Gastroesophageal sphincter (tissue), 4 donors: ENCODE measurements around the gene IL31RA. TPM values are rescaled to one million over a fixed set of nuclear protein-coding genes. Genes with fewer than 3 reads are reported as not detected.

ENCODE experiments used
- ATAC-seq: fragments of 150-250 bp; one replicate; pipeline ENCODE4 v1.9.1; 2016; ENCODE audit warnings: mild to moderate bottlenecking, moderate library complexity
- H3K27ac ChIP-seq, 4 donors: fragments of 200-600 bp; sonication (generic) in 3 of 4; 1 replicate in 3 of 4; 2 replicates in 1 of 4; pipeline ENCODE4 v1.5.1; 2016 to 2019
- H3K27me3 ChIP-seq: fragments of 200-600 bp; sonication (generic); one replicate; pipeline ENCODE4 v1.5.1; 2019
- H3K36me3 ChIP-seq, 2 donors: fragments of 200-600 bp; sonication (generic); one replicate each; pipeline ENCODE4 v1.5.1; 2019; ENCODE audit warnings: control low read depth in 1 of 2
- H3K4me1 ChIP-seq, 3 donors: fragments of 200-600 bp; sonication (generic); 1 replicate in 2 of 3; 2 replicates in 1 of 3; pipeline ENCODE4 v1.5.1; 2016 to 2019; ENCODE audit warnings: control low read depth in 2 of 3
- H3K4me3 ChIP-seq, 2 donors: fragments of 200-600 bp; sonication (generic); one replicate each; pipeline ENCODE4 v1.5.1; 2019; ENCODE audit warnings: mild to moderate bottlenecking in 1 of 2, moderate library complexity in 1 of 2
- H3K9me3 ChIP-seq, 3 donors: fragments of 200-600 bp; sonication (generic); one replicate each; pipeline ENCODE4 v1.5.1; 2017 to 2019; ENCODE audit warnings: control low read depth in 2 of 3
- CTCF ChIP-seq, 4 experiments: fragments of 200-600 bp in 2 of 4; fragments of 450-650 bp in 2 of 4; sonication (generic) in 1 of 4; IDR thresholded peaks; one replicate each; pipeline ENCODE4 v1.5.1; 2017 to 2019; ENCODE audit warnings: antibody characterized with exemption in 4 of 4, mild to moderate bottlenecking in 2 of 4, moderate library complexity in 2 of 4
- EP300 ChIP-seq: sonication (generic); formaldehyde crosslinking; IDR thresholded peaks from one replicate; pipeline ENCODE4 v1.6.1; 2017; ENCODE audit warnings: antibody characterized with exemption, mild to moderate bottlenecking
- POLR2A ChIP-seq, 2 donors: fragments of 450-650 bp; IDR thresholded peaks; one replicate each; pipeline ENCODE4 v1.6.1; 2017; ENCODE audit warnings: antibody characterized with exemption in 2 of 2, mild to moderate bottlenecking in 2 of 2, moderate library complexity in 1 of 2
- POLR2AphosphoS5 ChIP-seq: sonication (generic); formaldehyde crosslinking; IDR thresholded peaks from one replicate; pipeline ENCODE4 v1.6.1; 2017; ENCODE audit warnings: antibody characterized with exemption
- WGBS, 2 donors: methylation state at CpG; one replicate each; pipeline ENCODE4 v1.1.5; 2018; ENCODE audit warnings: low coverage in 1 of 2; 5-methylcytosine and 5-hydroxymethylcytosine counted together
- small RNA-seq, 4 donors: library from RNA; depleted of rRNA; stranded (forward); fragments of <200 nt; gene quantifications; one replicate each; pipeline ENCODE3, GENCODE V24; 2016
- total RNA-seq, 4 donors: library from RNA; depleted of rRNA; stranded (reverse); fragments of >200 nt; gene quantifications; one replicate each; pipeline ENCODE4 v1.1.0, GENCODE V29; 2016

IL31RA gene
- total RNA-seq, 4 donors from 2014 or later, result 0.13 to 0.57 TPM; not detected in 2

DNA sequence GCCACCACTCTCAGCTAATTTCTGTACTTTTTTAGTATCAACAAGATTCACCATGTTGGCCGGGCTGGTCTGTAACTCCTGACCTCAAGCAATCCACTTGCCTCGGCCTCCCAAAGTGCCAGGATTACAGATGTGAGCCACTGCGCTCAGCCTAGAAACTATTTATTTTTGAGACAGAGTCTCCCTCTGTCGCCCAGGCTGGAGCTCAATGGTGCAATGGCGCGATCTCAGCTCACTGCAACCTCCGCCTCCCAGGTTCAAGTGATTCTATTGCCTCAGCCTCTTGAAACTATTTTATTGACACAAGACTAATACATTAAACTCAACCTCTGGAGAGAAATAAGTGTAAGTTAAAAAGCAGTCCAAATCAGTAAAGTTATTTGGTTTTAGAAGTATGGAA, 109.6 kb downstream of the IL31RA start:
- H3K27ac ChIP-seq, result no peak overlapping the region
- 96 to 98% methylated on average over 5 to 7 of the region's 7 CpGs for WGBS, 2 donors
- peaks cover 7 to 86% of the 10 kb centered on the region in 2 donors for H3K36me3 ChIP-seq
- H3K27me3 ChIP-seq, result no peaks in the 10 kb centered on the region
- H3K4me1 ChIP-seq, result peaks cover 0 to 3% (median 0%) of the 10 kb centered on the region in 3 donors
- no peaks in the 10 kb centered on the region for H3K9me3 ChIP-seq
- ATAC-seq, result no peak
- no peak for TF ChIP-seq EP300
- TF ChIP-seq POLR2AphosphoS5, result no peak
- no peak for TF ChIP-seq POLR2A (IDR thresholded peaks at IDR 0.05)
- no peak for TF ChIP-seq CTCF (IDR thresholded peaks at IDR 0.05)
- no peak overlapping the region for H3K4me3 ChIP-seq

DNA sequence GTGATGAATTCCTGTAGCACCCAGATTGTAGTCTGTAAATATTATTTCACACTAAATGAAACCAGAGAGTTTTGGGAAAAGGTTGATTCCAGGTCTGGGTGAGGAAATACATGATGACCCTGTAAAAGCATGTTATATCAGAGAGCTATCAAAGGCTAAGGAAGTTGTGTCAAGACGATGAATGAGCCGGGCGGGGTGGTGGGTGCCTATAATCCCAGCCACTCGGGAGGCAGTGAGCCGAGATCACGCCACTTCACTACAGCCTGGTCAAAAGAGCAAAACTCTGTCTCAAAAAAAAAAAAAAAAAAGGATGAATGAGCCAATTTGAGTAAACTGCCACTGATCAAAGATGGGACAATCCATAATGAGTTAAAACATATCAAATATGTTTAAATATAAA, 114.4 kb downstream of the IL31RA start:
- no peak for ATAC-seq
- H3K4me1 ChIP-seq, result peaks cover 0 to 17% (median 0%) of the 10 kb centered on the region in 3 donors
- no peaks in the 10 kb centered on the region for H3K9me3 ChIP-seq
- no peaks in the 10 kb centered on the region for H3K27me3 ChIP-seq
- no peak overlapping the region for H3K4me3 ChIP-seq
- TF ChIP-seq POLR2AphosphoS5 (no peak), EP300 (no peak), CTCF (IDR thresholded peaks at IDR 0.05) (no peak)
- WGBS, 2 donors, result 87 to 100% methylated on average over 2 to 6 of the region's 6 CpGs
- H3K36me3 ChIP-seq, result peaks cover 5 to 83% of the 10 kb centered on the region in 2 donors
- no peak overlapping the region for H3K27ac ChIP-seq

- ATAC-seq, result no peak
- no peaks in the 10 kb centered on the region for H3K9me3 ChIP-seq
- H3K27me3 ChIP-seq, result no peaks in the 10 kb centered on the region
- peaks cover 5 to 81% of the 10 kb centered on the region in 2 donors for H3K36me3 ChIP-seq
- no peak overlapping the region for H3K27ac ChIP-seq
- no peak overlapping the region for H3K4me3 ChIP-seq
- H3K4me1 ChIP-seq, result peaks cover 0 to 24% (median 0%) of the 10 kb centered on the region in 3 donors
- no peak for TF ChIP-seq CTCF (IDR thresholded peaks at IDR 0.05)
Measured at GRCh38 chr5:55966284-55966683, 115.1 kb downstream of the IL31RA start.

- Histone ChIP-seq H3K4me3 (no peak overlapping the region), H3K9me3 (no peaks in the 10 kb centered on the region), H3K27me3 (no peaks in the 10 kb centered on the region), H3K4me1 (peaks cover 0 to 40% (median 0%) of the 10 kb centered on the region in 3 donors), H3K36me3 (peaks cover 3 to 90% of the 10 kb centered on the region in 2 donors), H3K27ac (no peak overlapping the region)
- ATAC-seq, result no peak
- WGBS, 2 donors, result 0 to 40% methylated on average over 1 of the region's 1 CpG
- TF ChIP-seq CTCF (IDR thresholded peaks at IDR 0.05), result no peak
- TF ChIP-seq POLR2A (IDR thresholded peaks at IDR 0.05), result no peak
- TF ChIP-seq POLR2AphosphoS5, result no peak
- TF ChIP-seq EP300, result no peak
Measured at GRCh38 chr5:55969956-55970355, 118.8 kb downstream of the IL31RA start.

Small RNAs within 50 kb of the gene (small RNA-seq; reads per million reads assigned to genes)
- 0 reads per million in 4 donors for gene AC016596.1

Other genes starting within 250 kb of the IL31RA start
- 10 to 100 TPM; 10.1 to 13.2 (median 11.4) TPM for gene SLC38A9, start 139.0 kb upstream of the IL31RA start, total RNA-seq
- not detected for gene DDX4, start 113.3 kb upstream of the IL31RA start, total RNA-seq
- 100 to 1,000 TPM; 351 to 761 (median 435) TPM for gene IL6ST, start 143.6 kb downstream of the IL31RA start, total RNA-seq